HG03457 (cell line): Measurements from ENCODE around the gene PRDX3.
A peak's percentile ranks its signal among the peaks of the same experiment; 100 is the strongest.
"Not testable (repeated sequence)": the region's sequence is repeated elsewhere in the genome, so short reads cannot be mapped to it uniquely, and the experiment has no call there.

Source experiments
- ATAC-seq: cut with Tn5 transposase; IDR thresholded peaks from one replicate; pipeline ENCODE4 v1.9.1; 2021; ENCODE audit warnings: moderate number of reproducible peaks; ENCODE audit not compliant: unreplicated experiment

The PRDX3 gene

DNA sequence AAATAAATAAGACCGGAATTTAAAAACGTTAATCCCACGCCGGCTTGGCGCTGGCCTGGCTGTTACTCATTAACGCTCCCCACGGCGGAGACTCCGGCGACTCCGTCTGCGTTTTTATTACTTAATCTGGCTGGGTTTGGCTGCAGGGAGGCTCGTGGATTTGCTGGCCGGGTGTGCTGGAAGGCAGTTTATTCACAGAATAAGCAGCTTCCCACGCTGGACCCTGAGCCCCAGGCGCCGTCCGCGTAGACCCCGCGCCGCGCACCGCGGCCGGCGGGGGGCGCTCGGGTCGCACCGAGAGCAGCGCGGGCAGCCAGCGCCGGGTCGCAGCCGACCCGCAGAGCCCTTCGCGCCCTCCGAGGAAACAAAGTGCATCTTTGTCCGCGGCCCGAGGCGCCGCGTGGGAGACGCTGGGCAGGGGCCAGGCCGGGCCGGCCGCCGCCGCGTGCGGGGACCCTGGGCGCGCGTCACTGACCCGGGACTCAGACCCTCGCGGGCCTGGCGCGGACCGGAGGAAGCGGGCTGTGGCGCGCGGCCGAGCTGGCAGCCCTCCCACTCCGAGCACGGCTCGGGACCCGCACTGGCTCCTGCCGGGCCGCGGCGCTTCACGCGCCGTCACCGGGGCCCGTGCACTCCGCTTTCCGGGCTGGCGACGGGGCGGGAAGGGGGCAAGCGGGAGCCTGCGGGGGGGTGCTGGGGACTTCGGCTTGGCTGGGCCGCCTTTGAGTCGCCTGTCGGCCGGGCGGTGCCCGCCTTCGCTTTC lies 28.2 kb upstream of the PRDX3 start:
- peak; percentile 30 for ATAC-seq

DNA sequence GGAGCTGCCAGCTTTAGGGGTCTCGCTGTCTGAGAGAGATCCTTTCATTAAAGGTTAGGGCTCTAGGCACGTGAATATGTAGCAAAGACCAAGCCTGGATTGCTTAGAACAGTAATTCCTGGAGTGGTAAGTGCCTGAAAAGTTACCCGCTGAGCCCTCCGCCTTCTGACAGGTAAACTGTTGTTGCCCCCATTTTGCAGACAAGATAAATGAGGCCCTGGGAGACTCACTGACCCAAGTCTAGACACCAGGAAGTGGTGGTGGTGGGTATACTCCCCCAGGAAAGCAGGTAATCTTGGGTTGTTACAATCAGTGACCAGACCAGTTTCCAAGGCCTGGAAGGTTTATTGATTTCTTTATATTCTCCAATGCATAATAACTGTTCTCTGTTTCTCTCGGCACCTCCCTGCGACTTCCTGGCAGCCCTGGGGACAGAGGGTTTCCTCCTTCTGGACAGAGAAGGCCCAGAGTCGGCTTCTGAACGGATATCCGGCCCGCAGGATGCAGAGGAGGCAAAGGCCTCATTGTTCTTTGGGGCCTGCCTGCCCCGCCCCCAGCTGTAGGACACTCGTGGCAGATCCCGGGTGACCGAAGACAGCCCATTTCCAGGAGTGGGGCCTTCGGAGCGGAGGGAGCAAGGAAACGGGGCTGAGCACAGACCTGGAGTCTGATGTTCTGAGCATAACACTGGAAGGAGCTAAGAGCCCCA lies 27.4 kb upstream of the PRDX3 start:
- ATAC-seq = peak; percentile 12

GRCh38 chr10:119203006-119203405 lies 24.4 kb upstream of the PRDX3 start:
- no peak for ATAC-seq

DNA sequence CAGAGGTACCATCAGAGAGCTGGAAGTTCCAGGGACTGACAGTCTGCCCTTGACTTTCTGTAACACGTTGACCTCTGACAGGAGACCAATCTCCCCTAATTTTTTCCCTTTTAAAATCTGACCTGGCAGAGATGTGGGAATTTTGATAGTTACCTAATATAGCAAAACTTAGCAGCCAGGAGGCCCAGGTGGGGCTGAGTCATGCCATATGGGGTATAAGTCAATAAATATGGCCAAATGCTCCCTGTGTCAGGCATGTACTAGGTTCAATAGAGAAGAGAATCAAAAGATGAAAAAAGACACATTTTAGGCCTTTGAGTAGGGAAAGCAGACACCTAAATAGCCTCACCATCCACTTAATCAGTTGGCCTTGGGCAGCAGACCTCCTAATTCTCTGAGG lies 22.6 kb upstream of the PRDX3 start:
- no peak for ATAC-seq

GRCh38 chr10:119199231-119199992 lies 20.8 kb upstream of the PRDX3 start:
- no peak for ATAC-seq

- no peak for ATAC-seq
These were observed 19.8 kb upstream of the PRDX3 start for GRCh38 chr10:119198438-119198837.

DNA sequence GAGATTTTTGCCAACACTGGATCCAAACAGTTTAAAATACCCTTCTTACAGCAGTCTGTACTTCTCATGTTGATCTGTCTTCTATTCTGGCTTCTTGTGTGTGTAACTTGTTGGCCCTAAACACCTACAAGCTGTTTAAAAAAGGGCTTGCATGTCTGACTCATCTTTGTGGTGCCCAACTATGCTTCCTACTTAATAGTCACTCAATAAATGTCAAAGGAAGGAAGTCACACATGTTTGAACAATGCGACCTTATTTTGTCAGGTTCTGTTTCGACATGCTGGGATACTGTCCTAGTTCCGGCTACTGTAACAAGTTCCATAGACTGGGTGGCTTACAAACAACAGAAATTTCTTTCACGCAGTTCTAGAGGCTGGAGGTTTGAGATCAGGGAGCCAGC lies 19.3 kb upstream of the PRDX3 start:
- no peak for ATAC-seq

DNA sequence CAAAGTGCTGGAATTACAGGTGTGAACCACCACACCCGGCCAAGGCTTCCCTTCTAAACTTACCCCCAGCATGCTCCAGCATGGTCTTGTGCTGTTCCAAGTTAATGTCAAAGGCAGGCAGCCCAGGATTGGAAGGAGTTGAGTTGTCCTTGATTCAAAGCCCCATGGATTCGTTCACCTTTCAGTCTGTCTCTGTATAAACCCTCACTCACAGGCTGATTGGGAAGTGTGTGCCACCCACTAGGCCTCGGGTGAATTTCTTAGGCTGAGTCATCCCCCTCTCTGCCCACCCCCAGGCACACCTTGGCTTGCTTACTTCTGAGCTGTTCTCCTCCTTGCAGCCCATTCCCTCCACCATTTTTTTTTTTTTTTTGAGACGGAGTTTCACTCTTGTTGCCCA lies 13.3 kb upstream of the PRDX3 start:
- ATAC-seq = no peak

DNA sequence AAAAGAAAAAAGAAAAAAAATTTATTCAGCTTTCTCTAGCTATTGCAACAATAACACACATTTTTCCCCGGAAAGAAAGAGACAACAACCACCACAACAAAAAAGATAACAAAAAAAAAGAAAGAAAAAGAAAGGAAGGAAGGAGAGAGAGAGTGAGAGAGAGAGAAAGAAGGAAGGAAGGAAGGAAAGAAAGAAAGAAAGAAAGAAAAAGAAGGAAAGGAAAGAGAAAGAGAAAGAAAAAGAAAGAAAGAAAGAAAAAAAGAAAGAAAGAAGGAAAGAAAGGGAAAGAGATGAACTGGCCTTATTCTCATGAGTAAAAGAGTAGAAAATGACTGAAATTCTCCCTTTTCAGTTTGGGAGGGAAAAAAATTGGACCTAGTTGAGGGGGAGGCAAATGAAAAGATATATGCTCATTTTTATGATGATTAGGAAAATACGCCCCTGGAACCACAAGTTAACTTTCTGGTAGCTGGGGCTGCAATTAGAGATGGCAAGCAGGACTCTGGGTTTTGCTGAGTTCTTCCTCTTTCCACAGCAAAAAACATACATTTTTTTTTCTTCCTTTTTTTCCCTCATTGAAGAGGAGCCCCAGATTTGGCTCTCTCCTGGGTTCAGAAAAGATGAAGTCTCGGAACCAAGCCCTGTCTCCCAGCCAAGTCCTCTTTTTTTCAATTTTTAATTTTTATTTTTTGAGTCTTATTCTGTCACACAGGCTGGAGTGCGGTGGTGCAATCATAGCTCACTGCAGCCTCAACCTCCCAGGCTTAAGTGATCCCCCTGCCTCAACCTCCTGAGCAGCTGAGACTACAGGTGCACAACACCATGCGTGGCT lies 12.6 kb upstream of the PRDX3 start:
- ATAC-seq = no peak

GRCh38 chr10:119190353-119190752 lies 11.7 kb upstream of the PRDX3 start:
- ATAC-seq = no peak

DNA sequence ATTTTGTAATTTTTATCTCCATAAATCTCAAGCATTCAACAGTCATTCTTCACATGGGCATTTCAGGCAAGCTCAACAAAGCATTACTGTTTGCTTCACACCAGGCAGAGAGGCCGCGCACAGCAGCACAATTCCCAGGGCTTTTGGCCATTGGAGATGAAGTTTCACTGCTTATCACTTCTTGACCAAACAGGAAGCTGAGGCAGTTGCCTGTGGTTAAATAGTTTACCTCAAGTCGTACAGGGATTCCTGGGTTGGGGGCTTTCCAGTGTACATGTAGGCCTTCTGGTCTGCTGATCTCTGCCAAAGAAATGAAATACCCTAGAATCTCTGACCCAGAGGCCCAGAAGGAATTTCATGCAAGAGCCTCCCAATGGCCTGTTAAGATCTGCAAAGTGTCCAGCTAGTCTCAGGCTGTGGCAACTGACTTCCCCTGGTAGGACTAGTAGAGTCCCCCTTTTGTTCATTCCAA lies 11.2 kb upstream of the PRDX3 start:
- ATAC-seq = no peak

DNA sequence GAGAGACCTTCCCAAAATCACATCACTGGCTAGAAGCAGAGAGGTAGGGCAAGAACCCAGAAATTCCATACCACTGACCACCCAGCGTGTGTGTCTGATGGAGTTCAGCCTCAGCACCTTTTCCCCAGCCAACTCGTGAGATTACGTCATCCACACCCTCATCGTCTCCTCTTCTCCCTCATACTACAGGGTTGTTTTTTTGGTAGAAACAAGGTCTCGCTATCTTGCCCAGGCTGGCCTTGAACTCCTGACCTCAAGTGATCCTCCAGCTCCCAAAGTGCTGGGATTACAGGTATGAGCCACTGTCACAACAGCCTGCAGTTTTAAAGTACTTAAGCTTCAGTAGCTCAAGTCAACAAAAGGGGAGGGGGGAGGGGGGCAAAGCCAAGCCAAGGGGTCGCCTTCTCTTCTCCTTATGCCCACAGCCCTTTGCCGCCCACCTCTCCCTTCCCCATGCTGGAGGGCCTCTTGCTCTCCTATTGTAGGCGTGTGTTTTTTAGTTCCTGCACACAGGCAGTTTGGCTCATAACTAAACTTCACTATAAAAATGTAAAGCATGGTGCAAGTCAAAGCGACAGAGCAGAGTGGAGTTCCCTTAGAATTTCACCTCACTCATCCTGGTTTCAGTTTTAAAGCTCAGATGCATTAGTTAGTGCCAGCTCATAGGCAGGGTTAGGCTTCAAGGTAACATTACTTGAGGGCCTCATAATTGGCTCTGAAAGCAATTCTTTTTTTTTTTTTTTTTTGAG lies 5.2 kb upstream of the PRDX3 start:
- ATAC-seq = no peak

DNA sequence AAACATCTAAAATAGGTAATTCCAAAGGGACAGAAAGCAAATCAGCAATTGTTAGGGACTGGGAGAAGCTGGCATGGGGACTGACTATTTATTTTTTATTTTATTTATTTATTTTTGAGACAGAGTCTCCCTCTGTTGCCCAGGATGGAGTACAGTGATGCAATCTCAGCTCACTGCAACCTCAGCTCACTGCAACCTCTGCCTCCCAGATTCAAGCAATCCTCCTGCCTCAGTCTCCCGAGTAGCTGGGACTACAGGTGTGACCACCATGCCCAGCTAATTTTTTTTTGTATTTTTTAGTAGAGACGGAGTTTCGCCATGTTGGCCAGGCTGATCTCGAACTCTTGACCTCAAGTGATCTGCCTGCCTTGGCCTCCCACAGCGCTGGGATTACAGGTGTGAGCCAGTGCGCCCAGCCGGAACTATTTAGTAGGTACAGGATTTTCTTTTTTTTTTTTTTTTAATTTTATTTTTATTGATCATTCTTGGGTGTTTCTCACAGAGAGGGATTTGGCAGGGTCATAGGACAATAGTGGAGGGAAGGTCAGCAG lies 2.3 kb upstream of the PRDX3 start:
- ATAC-seq = not testable (repeated sequence)

GRCh38 chr10:119177708-119178371 lies 772 bp downstream of the PRDX3 start:
- ATAC-seq = peak; percentile 7

GRCh38 chr10:119176166-119176565 lies 2.4 kb downstream of the PRDX3 start:
- no peak for ATAC-seq

DNA sequence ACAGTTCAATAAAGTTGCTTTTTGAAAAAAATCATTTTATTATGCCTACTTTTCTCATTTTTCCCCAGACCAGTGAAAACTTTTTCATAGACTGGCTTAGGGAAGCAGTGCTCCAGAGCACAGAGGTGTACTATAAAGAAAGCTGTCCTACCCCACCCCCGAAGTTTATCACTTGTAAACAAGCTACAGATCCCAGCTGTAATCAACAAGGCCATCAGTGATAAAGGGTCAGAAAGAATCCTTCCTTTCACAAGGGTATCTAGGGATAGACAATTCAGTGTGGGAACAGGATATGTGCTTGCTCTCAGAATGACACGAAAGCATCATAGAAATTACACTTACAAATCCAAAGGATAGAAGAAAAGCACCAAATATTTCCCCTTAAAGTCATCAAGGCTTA lies 4.5 kb downstream of the PRDX3 start:
- no peak for ATAC-seq

GRCh38 chr10:119167041-119167440 lies 11.6 kb downstream of the PRDX3 start:
- no peak for ATAC-seq

DNA sequence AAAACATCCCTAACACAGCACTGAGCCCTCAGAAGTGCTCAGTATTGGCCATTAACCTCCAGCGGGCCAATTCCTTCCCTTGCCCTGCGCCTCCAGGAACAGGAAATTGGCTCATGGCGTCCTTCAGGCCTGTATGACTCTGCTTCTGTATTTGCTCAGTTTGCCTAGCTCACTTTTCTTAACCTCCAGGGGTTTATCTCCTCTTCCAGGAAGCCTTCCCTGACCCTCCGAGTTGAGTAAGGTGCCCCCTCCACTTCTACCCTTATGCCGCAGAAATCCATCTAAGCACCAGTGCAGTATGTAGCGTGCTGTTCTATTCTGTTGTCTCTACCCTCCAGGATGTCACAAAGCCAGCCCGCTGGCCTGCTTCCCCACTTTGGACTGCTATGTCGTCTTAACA lies 12.0 kb downstream of the PRDX3 start:
- ATAC-seq = no peak

- no peak for ATAC-seq
These were observed 12.5 kb downstream of the PRDX3 start for GRCh38 chr10:119166118-119166500.
